HG03103 (cell line): ENCODE measurements around the gene KRTAP29-1.

ENCODE experiments used
- ATAC-seq: cut with Tn5 transposase; IDR thresholded peaks from one replicate; pipeline ENCODE4 v1.9.1; 2021; ENCODE audit warnings: low read depth; ENCODE audit not compliant: unreplicated experiment

The KRTAP29-1 gene

GRCh38 chr17:41254861-41255260, 47.8 kb downstream of the KRTAP29-1 start:
- no peak for ATAC-seq
